A549 treated with AZD9567 at 1 μM for 4 hours (cell line): ENCODE data around the gene COPS2. TPM values are rescaled to one million over a fixed set of nuclear protein-coding genes. Genes with fewer than 3 reads are reported as not detected.

Experiments
- total RNA-seq: library from RNA; stranded (reverse); fragments of 200-300 nt; extraction: Qiagen RNA extraction; gene quantifications from 5 replicates; pipeline ENCODE4 v1.2.3, GENCODE V29; 2022; ENCODE audit not compliant: insufficient read depth

Gene COPS2
- 56.2 to 89.1 TPM (median 59.1 TPM) in 5 replicates for total RNA-seq

DNA sequence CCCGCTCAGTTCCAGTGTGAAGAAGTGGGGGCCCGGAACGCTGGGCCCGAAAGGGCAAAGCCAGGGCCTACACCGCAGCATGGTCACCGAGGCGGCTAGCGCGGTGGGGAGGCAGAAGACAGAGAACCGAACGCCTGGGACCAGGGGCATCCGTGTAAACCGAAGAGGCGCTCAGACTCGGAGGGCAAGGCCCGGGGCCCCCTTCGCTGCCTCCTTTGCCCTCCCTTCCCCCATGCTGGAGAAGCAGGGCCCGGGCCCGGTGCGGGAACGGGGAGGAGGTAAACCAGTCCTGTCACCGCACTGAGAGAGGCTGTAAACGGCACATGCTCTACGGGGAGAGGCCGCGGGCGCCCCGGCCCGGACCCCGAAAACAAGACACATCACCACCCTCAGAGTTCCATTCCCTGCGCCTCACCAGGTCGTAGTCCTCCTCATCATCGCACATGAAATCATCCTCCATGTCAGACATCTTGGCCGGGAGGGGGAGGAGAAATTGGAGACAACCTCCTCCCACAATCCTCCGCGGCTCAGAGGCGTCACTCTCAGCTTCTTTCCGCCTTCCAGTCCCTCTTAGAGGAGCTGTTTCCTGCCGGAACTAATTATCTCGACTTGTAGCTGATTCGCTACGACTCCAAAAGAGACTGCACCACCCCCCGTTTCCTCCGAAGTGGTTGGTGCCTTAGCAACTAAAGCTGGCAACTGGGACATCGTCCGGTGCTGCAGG, at the start of gene COPS2:
TSS of gene COPS2 (minus strand) at position 490 of the 724 bp plus-strand sequence. CDS start at position 469, 21 bp downstream.

DNA sequence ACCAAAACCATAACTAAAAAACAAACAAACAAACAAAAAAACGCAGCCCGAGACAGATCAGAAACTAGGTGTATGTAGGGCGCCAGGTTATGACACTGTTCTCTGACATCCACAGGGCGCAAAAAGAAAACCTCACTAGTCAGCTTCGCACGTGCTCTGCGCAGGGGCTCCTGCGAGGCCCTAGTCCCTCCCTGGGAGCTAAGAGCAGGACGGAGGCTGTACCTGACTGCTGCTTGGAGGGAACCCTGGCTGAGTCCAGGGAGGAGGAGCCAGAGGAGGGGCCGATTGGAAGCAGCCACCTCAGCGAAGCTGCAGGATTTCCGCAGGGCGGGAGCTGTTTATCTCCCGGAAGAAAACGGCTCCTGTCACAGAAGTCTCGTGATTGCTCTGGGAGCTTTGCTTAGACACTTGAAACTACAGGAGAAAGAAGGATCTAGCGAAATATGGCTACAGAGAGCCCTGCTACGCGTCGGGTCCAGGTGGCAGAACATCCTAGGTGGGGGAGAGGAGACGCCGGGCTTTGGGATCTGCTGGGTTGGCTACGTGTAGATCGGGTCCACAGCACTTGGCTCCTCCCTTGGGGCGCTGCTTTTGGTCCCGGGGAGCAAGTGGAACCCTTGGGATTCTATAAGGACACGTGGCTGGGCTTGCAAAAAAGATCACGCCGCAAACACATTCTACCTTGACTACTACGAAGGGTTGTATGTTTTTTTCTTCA, 14.6 kb upstream of the COPS2 start, which contains the start of gene GALK2:
TSS of gene GALK2 (plus strand) at position 368 of the 718 bp plus-strand sequence. CDS start at position 444, 76 bp downstream.

Other genes starting within 250 kb of the COPS2 start
- gene SHC4, start 191.7 kb downstream of the COPS2 start, total RNA-seq: 0.55 to 1.0 TPM (median 0.76 TPM) in 5 replicates
- 5.6 to 8.8 TPM (median 8.3 TPM) in 5 replicates for gene SECISBP2L, start 109.2 kb downstream of the COPS2 start, total RNA-seq
- 19.1 to 27.4 TPM (median 21.5 TPM) in 5 replicates for gene GALK2, start 14.6 kb upstream of the COPS2 start, total RNA-seq